ENCODE measurements around the gene RFX3.

Gene RFX3

DNA sequence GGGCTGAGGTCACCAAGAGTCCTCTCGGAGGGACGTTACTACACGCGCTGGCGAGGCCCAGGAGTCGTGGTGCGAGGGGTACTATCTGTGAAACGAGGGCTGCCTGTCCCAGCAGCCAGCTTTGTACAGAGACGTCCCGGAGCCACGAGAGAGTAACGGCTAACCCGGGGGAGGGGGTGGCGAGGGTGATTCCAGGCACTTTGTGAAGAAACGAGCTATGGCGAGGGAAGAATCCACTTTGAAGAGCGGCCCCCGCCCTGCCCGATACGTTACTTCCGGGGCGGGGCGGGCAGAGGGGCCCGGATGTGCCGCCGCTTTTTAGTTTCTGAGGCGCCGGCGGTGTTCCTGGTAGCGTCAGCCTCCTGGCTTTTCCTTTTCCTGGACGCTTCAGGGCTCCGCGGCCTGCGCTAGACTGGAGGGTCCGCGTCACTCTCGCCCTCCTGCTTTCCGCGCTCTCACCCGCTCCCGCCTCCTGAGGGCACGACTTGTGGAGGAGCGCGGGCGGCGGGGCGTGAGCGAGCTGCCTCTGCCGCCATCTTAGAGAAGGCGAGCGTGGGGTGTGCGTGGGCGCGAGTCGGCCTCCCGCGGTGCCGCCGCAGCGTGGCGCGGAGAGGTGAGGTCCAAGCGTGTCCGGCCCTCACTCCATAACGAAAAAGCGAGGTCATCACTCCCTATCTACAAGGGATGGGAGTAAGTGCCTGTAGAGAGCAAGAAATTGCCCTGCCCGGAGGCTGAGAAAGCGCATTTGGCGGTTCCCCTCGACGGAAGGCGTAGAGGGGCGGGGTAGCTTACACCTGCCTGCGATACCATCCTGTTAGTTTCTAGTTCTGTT, 580 bp upstream of the RFX3 start (continued):
- TF ChIP-seq SCRT2 (tag by site-specific recombination; IDR thresholded peaks at IDR 0.05) (0 out of 2 replicates have a peak, but pooled peaks have one; percentile 23), ZNF223 (tag by site-specific recombination; IDR thresholded peaks at IDR 0.05) (no peak), ZNF10 (tag by site-specific recombination; IDR thresholded peaks at IDR 0.05) (no peak), PRDM1 (tag by site-specific recombination; IDR thresholded peaks at IDR 0.05) (peak; percentile 76), SP3 (tag by site-specific recombination; IDR thresholded peaks at IDR 0.05) (peak; percentile 66), ZBTB1 (tag by site-specific recombination; IDR thresholded peaks at IDR 0.05) (0 out of 2 replicates have a peak, but pooled peaks have one; percentile 37), FEZF1 (tag by site-specific recombination; IDR thresholded peaks at IDR 0.05) (peak; percentile 12), KLF8 (tag by site-specific recombination; IDR thresholded peaks at IDR 0.05) (0 out of 2 replicates have a peak, but pooled peaks have one; percentile 66), ZNF501 (tag by site-specific recombination; IDR thresholded peaks at IDR 0.05) (no peak)
- TF ChIP-seq, protein P1, sequence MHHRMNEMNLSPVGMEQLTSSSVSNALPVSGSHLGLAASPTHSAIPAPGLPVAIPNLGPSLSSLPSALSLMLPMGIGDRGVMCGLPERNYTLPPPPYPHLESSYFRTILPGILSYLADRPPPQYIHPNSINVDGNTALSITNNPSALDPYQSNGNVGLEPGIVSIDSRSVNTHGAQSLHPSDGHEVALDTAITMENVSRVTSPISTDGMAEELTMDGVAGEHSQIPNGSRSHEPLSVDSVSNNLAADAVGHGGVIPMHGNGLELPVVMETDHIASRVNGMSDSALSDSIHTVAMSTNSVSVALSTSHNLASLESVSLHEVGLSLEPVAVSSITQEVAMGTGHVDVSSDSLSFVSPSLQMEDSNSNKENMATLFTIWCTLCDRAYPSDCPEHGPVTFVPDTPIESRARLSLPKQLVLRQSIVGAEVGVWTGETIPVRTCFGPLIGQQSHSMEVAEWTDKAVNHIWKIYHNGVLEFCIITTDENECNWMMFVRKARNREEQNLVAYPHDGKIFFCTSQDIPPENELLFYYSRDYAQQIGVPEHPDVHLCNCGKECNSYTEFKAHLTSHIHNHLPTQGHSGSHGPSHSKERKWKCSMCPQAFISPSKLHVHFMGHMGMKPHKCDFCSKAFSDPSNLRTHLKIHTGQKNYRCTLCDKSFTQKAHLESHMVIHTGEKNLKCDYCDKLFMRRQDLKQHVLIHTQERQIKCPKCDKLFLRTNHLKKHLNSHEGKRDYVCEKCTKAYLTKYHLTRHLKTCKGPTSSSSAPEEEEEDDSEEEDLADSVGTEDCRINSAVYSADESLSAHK (tag by site-specific recombination; IDR thresholded peaks at IDR 0.05): 0 out of 2 replicates have a peak, but pooled peaks have one; percentile 50
- TF ChIP-seq, protein P2, sequence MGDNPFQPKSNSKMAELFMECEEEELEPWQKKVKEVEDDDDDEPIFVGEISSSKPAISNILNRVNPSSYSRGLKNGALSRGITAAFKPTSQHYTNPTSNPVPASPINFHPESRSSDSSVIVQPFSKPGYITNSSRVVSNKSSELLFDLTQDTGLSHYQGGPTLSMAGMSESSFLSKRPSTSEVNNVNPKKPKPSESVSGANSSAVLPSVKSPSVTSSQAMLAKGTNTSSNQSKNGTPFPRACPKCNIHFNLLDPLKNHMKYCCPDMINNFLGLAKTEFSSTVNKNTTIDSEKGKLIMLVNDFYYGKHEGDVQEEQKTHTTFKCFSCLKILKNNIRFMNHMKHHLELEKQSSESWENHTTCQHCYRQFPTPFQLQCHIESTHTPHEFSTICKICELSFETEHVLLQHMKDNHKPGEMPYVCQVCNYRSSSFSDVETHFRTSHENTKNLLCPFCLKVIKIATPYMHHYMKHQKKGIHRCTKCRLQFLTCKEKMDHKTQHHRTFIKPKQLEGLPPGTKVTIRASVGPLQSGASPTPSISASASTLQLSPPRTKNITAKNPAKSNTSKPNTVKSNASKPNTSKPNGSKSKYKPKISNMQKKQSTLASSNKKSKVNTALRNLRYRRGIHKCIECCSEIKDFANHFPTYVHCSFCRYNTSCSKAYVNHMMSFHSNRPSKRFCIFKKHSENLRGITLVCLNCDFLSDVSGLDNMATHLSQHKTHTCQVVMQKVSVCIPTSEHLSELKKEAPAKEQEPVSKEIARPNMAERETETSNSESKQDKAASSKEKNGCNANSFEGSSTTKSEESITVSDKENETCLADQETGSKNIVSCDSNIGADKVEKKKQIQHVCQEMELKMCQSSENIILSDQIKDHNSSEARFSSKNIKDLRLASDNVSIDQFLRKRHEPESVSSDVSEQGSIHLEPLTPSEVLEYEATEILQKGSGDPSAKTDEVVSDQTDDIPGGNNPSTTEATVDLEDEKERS (tag by site-specific recombination; IDR thresholded peaks at IDR 0.05): 0 out of 2 replicates have a peak, but pooled peaks have one; percentile 11
- TF ChIP-seq, protein P3, sequence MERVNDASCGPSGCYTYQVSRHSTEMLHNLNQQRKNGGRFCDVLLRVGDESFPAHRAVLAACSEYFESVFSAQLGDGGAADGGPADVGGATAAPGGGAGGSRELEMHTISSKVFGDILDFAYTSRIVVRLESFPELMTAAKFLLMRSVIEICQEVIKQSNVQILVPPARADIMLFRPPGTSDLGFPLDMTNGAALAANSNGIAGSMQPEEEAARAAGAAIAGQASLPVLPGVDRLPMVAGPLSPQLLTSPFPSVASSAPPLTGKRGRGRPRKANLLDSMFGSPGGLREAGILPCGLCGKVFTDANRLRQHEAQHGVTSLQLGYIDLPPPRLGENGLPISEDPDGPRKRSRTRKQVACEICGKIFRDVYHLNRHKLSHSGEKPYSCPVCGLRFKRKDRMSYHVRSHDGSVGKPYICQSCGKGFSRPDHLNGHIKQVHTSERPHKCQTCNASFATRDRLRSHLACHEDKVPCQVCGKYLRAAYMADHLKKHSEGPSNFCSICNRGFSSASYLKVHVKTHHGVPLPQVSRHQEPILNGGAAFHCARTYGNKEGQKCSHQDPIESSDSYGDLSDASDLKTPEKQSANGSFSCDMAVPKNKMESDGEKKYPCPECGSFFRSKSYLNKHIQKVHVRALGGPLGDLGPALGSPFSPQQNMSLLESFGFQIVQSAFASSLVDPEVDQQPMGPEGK (tag by site-specific recombination; IDR thresholded peaks at IDR 0.05): peak; percentile 90
- TF ChIP-seq, protein P4, sequence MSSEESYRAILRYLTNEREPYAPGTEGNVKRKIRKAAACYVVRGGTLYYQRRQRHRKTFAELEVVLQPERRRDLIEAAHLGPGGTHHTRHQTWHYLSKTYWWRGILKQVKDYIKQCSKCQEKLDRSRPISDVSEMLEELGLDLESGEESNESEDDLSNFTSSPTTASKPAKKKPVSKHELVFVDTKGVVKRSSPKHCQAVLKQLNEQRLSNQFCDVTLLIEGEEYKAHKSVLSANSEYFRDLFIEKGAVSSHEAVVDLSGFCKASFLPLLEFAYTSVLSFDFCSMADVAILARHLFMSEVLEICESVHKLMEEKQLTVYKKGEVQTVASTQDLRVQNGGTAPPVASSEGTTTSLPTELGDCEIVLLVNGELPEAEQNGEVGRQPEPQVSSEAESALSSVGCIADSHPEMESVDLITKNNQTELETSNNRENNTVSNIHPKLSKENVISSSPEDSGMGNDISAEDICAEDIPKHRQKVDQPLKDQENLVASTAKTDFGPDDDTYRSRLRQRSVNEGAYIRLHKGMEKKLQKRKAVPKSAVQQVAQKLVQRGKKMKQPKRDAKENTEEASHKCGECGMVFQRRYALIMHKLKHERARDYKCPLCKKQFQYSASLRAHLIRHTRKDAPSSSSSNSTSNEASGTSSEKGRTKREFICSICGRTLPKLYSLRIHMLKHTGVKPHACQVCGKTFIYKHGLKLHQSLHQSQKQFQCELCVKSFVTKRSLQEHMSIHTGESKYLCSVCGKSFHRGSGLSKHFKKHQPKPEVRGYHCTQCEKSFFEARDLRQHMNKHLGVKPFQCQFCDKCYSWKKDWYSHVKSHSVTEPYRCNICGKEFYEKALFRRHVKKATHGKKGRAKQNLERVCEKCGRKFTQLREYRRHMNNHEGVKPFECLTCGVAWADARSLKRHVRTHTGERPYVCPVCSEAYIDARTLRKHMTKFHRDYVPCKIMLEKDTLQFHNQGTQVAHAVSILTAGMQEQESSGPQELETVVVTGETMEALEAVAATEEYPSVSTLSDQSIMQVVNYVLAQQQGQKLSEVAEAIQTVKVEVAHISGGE (tag by site-specific recombination; conservative IDR thresholded peaks at IDR 0.05; ENCODE audit: low read depth): peak; percentile 89
- TF ChIP-seq, protein P5, sequence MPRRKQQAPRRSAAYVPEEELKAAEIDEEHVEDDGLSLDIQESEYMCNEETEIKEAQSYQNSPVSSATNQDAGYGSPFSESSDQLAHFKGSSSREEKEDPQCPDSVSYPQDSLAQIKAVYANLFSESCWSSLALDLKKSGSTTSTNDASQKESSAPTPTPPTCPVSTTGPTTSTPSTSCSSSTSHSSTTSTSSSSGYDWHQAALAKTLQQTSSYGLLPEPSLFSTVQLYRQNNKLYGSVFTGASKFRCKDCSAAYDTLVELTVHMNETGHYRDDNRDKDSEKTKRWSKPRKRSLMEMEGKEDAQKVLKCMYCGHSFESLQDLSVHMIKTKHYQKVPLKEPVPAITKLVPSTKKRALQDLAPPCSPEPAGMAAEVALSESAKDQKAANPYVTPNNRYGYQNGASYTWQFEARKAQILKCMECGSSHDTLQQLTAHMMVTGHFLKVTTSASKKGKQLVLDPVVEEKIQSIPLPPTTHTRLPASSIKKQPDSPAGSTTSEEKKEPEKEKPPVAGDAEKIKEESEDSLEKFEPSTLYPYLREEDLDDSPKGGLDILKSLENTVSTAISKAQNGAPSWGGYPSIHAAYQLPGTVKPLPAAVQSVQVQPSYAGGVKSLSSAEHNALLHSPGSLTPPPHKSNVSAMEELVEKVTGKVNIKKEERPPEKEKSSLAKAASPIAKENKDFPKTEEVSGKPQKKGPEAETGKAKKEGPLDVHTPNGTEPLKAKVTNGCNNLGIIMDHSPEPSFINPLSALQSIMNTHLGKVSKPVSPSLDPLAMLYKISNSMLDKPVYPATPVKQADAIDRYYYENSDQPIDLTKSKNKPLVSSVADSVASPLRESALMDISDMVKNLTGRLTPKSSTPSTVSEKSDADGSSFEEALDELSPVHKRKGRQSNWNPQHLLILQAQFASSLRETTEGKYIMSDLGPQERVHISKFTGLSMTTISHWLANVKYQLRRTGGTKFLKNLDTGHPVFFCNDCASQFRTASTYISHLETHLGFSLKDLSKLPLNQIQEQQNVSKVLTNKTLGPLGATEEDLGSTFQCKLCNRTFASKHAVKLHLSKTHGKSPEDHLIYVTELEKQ (tag by site-specific recombination; IDR thresholded peaks at IDR 0.05; ENCODE audit: borderline replicate concordance): 0 out of 2 replicates have a peak, but pooled peaks have one; percentile 14
- TF ChIP-seq, protein P6, sequence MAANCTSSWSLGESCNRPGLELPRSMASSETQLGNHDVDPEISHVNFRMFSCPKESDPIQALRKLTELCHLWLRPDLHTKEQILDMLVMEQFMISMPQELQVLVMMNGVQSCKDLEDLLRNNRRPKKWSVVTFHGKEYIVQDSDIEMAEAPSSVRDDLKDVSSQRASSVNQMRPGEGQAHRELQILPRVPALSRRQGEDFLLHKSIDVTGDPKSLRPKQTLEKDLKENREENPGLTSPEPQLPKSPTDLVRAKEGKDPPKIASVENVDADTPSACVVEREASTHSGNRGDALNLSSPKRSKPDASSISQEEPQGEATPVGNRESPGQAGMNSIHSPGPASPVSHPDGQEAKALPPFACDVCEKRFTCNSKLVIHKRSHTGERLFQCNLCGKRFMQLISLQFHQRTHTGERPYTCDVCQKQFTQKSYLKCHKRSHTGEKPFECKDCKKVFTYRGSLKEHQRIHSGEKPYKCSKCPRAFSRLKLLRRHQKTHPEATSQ (tag by site-specific recombination; IDR thresholded peaks at IDR 0.05): 0 out of 2 replicates have a peak, but pooled peaks have one; percentile 16
- TF ChIP-seq, protein P7, sequence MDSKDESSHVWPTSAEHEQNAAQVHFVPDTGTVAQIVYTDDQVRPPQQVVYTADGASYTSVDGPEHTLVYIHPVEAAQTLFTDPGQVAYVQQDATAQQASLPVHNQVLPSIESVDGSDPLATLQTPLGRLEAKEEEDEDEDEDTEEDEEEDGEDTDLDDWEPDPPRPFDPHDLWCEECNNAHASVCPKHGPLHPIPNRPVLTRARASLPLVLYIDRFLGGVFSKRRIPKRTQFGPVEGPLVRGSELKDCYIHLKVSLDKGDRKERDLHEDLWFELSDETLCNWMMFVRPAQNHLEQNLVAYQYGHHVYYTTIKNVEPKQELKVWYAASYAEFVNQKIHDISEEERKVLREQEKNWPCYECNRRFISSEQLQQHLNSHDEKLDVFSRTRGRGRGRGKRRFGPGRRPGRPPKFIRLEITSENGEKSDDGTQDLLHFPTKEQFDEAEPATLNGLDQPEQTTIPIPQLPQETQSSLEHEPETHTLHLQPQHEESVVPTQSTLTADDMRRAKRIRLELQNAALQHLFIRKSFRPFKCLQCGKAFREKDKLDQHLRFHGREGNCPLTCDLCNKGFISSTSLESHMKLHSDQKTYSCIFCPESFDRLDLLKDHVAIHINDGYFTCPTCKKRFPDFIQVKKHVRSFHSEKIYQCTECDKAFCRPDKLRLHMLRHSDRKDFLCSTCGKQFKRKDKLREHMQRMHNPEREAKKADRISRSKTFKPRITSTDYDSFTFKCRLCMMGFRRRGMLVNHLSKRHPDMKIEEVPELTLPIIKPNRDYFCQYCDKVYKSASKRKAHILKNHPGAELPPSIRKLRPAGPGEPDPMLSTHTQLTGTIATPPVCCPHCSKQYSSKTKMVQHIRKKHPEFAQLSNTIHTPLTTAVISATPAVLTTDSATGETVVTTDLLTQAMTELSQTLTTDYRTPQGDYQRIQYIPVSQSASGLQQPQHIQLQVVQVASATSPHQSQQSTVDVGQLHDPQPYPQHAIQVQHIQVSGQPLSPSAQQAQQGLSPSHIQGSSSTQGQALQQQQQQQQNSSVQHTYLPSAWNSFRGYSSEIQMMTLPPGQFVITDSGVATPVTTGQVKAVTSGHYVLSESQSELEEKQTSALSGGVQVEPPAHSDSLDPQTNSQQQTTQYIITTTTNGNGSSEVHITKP (tag by site-specific recombination; IDR thresholded peaks at IDR 0.05): peak; percentile 87
